ENCODE measurements around the gene MAGEL2. TPM values are rescaled to one million over a fixed set of nuclear protein-coding genes. Genes with fewer than 3 reads are reported as not detected.

The MAGEL2 gene
- total RNA-seq: 0.08 TPM

GRCh38 chr15:23647421-23648370 lies at the start of gene MAGEL2:
MAGEL2 (minus strand) TSS chr15:23647867; CDS start chr15:23647742, 125 bp downstream.
- ATAC-seq: peak; percentile 24

GRCh38 chr15:23695282-23695681 lies 47.6 kb upstream of the MAGEL2 start:
- ATAC-seq: no peak

GRCh38 chr15:23694592-23694991 lies 46.9 kb upstream of the MAGEL2 start:
- ATAC-seq: no peak

- peak; percentile 28 for ATAC-seq
These were observed 42.8 kb upstream of the MAGEL2 start for GRCh38 chr15:23690450-23690852.

GRCh38 chr15:23690015-23690414 lies 42.3 kb upstream of the MAGEL2 start:
- ATAC-seq: no peak

- peak; percentile 65 for ATAC-seq
These were observed 39.4 kb upstream of the MAGEL2 start, which contains the start of gene NDN for GRCh38 chr15:23687143-23687470. NDN (minus strand) TSS chr15:23687305; CDS start chr15:23687217, 88 bp downstream.

GRCh38 chr15:23686466-23687142 lies 38.9 kb upstream of the MAGEL2 start:
- ATAC-seq: peak; percentile 22

GRCh38 chr15:23671481-23671880 lies 23.8 kb upstream of the MAGEL2 start:
- no peak for ATAC-seq

GRCh38 chr15:23670970-23671369 lies 23.3 kb upstream of the MAGEL2 start:
- ATAC-seq: no peak

- ATAC-seq: no peak
These were observed 15.6 kb upstream of the MAGEL2 start for GRCh38 chr15:23663232-23663631.

GRCh38 chr15:23648920-23649515 lies 1.4 kb upstream of the MAGEL2 start:
- no peak for ATAC-seq

- no peak for ATAC-seq
These were observed 719 bp downstream of the MAGEL2 start for GRCh38 chr15:23647001-23647295.

- ATAC-seq: no peak
These were observed 1.3 kb downstream of the MAGEL2 start for GRCh38 chr15:23646165-23647000.

- ATAC-seq: no peak
These were observed 2.1 kb downstream of the MAGEL2 start for GRCh38 chr15:23645371-23646164.

- no peak for ATAC-seq
These were observed 2.8 kb downstream of the MAGEL2 start for GRCh38 chr15:23644829-23645228.

- peak; percentile 78 for ATAC-seq
These were observed 5.1 kb downstream of the MAGEL2 start for GRCh38 chr15:23642413-23643044.

GRCh38 chr15:23634181-23634580 lies 13.5 kb downstream of the MAGEL2 start:
- ATAC-seq: no peak

- ATAC-seq: no peak
These were observed 18.3 kb downstream of the MAGEL2 start for GRCh38 chr15:23629234-23629805.

GRCh38 chr15:23628612-23629233 lies 18.9 kb downstream of the MAGEL2 start:
- ATAC-seq: no peak

GRCh38 chr15:23616536-23616935 lies 31.1 kb downstream of the MAGEL2 start:
- no peak for ATAC-seq

Data from esophagus mucosa (tissue), 1 donor.